IMR-90 (cell line): ENCODE data around the gene RNF4. TPM values are rescaled to one million over a fixed set of nuclear protein-coding genes. Genes with fewer than 3 reads are reported as not detected.

Experiments used
- ATAC-seq: fragments of 200-7000 bp; cut with Tn5 transposase; 2 replicates; pipeline ENCODE4 v1.9.1; 2020; ENCODE audit warnings: low read depth, mild to moderate bottlenecking, moderate library complexity
- BruUV-seq: library from RNA; stranded (reverse); fragments of 400-500 nt; replicated peaks from 2 replicates; lab custom pipeline; 2021; lab: Mats Ljungman, UMichigan
- CTCF ChIA-PET: fragments of 300-600 bp; formaldehyde crosslinking; extraction: SDS; loops from one replicate; lab custom pipeline; 2021; ENCODE audit warnings: antibody characterized with exemption; lab: Yijun Ruan, JAX
- POLR2A ChIA-PET: fragments of 300-600 bp; sonication (Branson Sonifier 250); formaldehyde crosslinking; loops from one replicate; lab custom pipeline; 2022; ENCODE audit warnings: antibody characterized with exemption; ENCODE audit not compliant: unreplicated experiment; lab: Charles Lee
- DNase-seq: peaks from one replicate; pipeline ENCODE4 v3.0.0; 2013
- H2AFZ ChIP-seq: replicated peaks from 2 replicates; pipeline ENCODE3; 2013; ENCODE audit warnings: low read length, mild to moderate bottlenecking; ENCODE audit not compliant: poor library complexity
- H2AK5ac ChIP-seq: 2 replicates; pipeline ENCODE4 v1.6.1; 2013; ENCODE audit warnings: low read depth, low read length, inconsistent platforms
- H2AK9ac ChIP-seq: replicated peaks from 2 replicates; pipeline ENCODE3; 2013; ENCODE audit warnings: mild to moderate bottlenecking, low read depth, low read length, moderate library complexity; ENCODE audit not compliant: poor library complexity
- H2BK120ac ChIP-seq: 2 replicates; pipeline ENCODE4 v1.6.1; 2013; ENCODE audit warnings: low read depth, low read length, inconsistent platforms
- H2BK15ac ChIP-seq: 3 replicates; pipeline ENCODE4 v1.6.1; 2013; ENCODE audit warnings: low read depth, low read length, inconsistent platforms
- H2BK20ac ChIP-seq: 2 replicates; pipeline ENCODE4 v1.6.1; 2013; ENCODE audit warnings: low read depth, mild to moderate bottlenecking, inconsistent platforms, low read length, moderate library complexity
- H2BK5ac ChIP-seq: 2 replicates; pipeline ENCODE4 v1.6.1; 2013; ENCODE audit warnings: mild to moderate bottlenecking, low read depth, low read length, inconsistent platforms; ENCODE audit not compliant: poor library complexity, severe bottlenecking
- H3K14ac ChIP-seq: replicated peaks from 2 replicates; pipeline ENCODE4 v1.6.1; 2013; ENCODE audit warnings: low read depth, low read length, inconsistent platforms
- H3K18ac ChIP-seq: 2 replicates; pipeline ENCODE4 v1.6.1; 2013; ENCODE audit warnings: low read depth, low read length, control low read depth
- H3K23ac ChIP-seq: 2 replicates; pipeline ENCODE4 v1.6.1; 2013; ENCODE audit warnings: low read depth, low read length, inconsistent platforms
- H3K27ac ChIP-seq: 2 replicates; pipeline ENCODE4 v1.5.1; 2013; ENCODE audit warnings: mild to moderate bottlenecking, control low read depth, low read length; ENCODE audit not compliant: insufficient read depth
- H3K27me3 ChIP-seq: 2 replicates; pipeline ENCODE4 v1.6.1; 2013; ENCODE audit warnings: low read length; ENCODE audit not compliant: control insufficient read depth, insufficient read depth
- H3K36me3 ChIP-seq: 2 replicates; pipeline ENCODE4 v1.6.1; 2013; ENCODE audit warnings: low read length, mixed read lengths; ENCODE audit not compliant: control insufficient read depth, insufficient read depth
- H3K4ac ChIP-seq: 2 replicates; pipeline ENCODE4 v1.6.1; 2013; ENCODE audit warnings: low read depth, low read length, inconsistent platforms
- H3K4me1 ChIP-seq: 2 replicates; pipeline ENCODE4 v1.6.1; 2013; ENCODE audit warnings: low read length, mixed read lengths; ENCODE audit not compliant: control insufficient read depth, insufficient read depth
- H3K4me2 ChIP-seq: 2 replicates; pipeline ENCODE4 v1.6.1; 2013; ENCODE audit warnings: low read depth, mild to moderate bottlenecking, control low read depth, low read length, moderate library complexity
- H3K4me3 ChIP-seq: 2 replicates; pipeline ENCODE4 v1.5.1; 2013; ENCODE audit warnings: low read depth, mild to moderate bottlenecking, control low read depth, low read length, moderate library complexity; ENCODE audit not compliant: insufficient read depth
- H3K56ac ChIP-seq: 2 replicates; pipeline ENCODE4 v1.6.1; 2013; ENCODE audit warnings: low read length, inconsistent platforms; ENCODE audit not compliant: insufficient read depth; ENCODE audit errors: extremely low read depth
- H3K79me1 ChIP-seq, 2 experiments: 2 replicates each; pipeline ENCODE4 v1.6.1; 2013; ENCODE audit warnings: low read length in 2 of 2, inconsistent platforms in 1 of 2, low read depth in 1 of 2
- H3K9ac ChIP-seq: 2 replicates; pipeline ENCODE4 v1.6.1; 2013; ENCODE audit warnings: low read depth, low read length, control low read depth
- H3K9me1 ChIP-seq: 2 replicates; pipeline ENCODE4 v1.6.1; 2013; ENCODE audit warnings: low read length, inconsistent platforms; ENCODE audit not compliant: insufficient read depth
- H3K9me3 ChIP-seq: 2 replicates; pipeline ENCODE4 v1.6.1; 2013; ENCODE audit warnings: low read length; ENCODE audit not compliant: control insufficient read depth, insufficient read depth
- H4K20me1 ChIP-seq: 2 replicates; pipeline ENCODE4 v1.6.1; 2013; ENCODE audit warnings: low read length, inconsistent platforms; ENCODE audit not compliant: insufficient read depth
- H4K5ac ChIP-seq: 2 replicates; pipeline ENCODE4 v1.6.1; 2013; ENCODE audit warnings: mild to moderate bottlenecking, low read depth, low read length, control low read depth
- H4K8ac ChIP-seq, 2 experiments: 2 replicates each; pipeline ENCODE4 v1.6.1; 2013; ENCODE audit warnings: low read depth in 2 of 2, low read length in 2 of 2, control low read depth in 1 of 2, inconsistent platforms in 1 of 2
- H4K91ac ChIP-seq: 2 replicates; pipeline ENCODE4 v1.6.1; 2013; ENCODE audit warnings: low read depth, low read length, inconsistent platforms; ENCODE audit not compliant: insufficient read depth
- BHLHE40 ChIP-seq: fragments of 150-350 bp; IDR thresholded peaks from 2 replicates; pipeline ENCODE4 v1.6.1; 2016; ENCODE audit warnings: mild to moderate bottlenecking, low read depth, low read length
- CHD1 ChIP-seq: IDR thresholded peaks from 2 replicates; pipeline ENCODE4 v1.6.1; 2012; ENCODE audit warnings: low read depth, low read length, improper control_type of control experiment
- FOS ChIP-seq: fragments of 150-350 bp; IDR thresholded peaks from 2 replicates; pipeline ENCODE4 v1.6.1; 2016; ENCODE audit warnings: low read depth, low read length
- MAFK ChIP-seq: IDR thresholded peaks from 2 replicates; pipeline ENCODE4 v1.6.1; 2012; ENCODE audit warnings: low read depth, low read length, improper control_type of control experiment
- NFE2L2 ChIP-seq: fragments of 150-350 bp; IDR thresholded peaks from 2 replicates; pipeline ENCODE4 v1.6.1; 2016; ENCODE audit warnings: low read depth, mild to moderate bottlenecking, low read length
- POLR2A ChIP-seq: IDR thresholded peaks from 2 replicates; pipeline ENCODE4 v1.6.1; 2012; ENCODE audit warnings: mild to moderate bottlenecking, low read depth, low read length
- RCOR1 ChIP-seq: IDR thresholded peaks from 2 replicates; pipeline ENCODE4 v1.6.1; 2012; ENCODE audit warnings: mild to moderate bottlenecking, low read length, improper control_type of control experiment; ENCODE audit not compliant: insufficient replicate concordance
- RFX5 ChIP-seq: IDR thresholded peaks from 2 replicates; pipeline ENCODE4 v1.8.0; 2012; ENCODE audit warnings: low read depth, mild to moderate bottlenecking, low read length, moderate library complexity
- WGBS, 2 experiments: methylation state at CpG; one replicate each; pipeline versions ENCODE4 v1.1.5 to v1.1.7; 2013; ENCODE audit warnings: missing lambda C conversion rate in 2 of 2; ENCODE audit not compliant: insufficient read length in 1 of 2; ENCODE audit errors: extremely low coverage in 2 of 2; 5-methylcytosine and 5-hydroxymethylcytosine counted together
- dilution Hi-C: fragments of 300-500 bp; cut with HindIII; formaldehyde crosslinking; loops from one replicate; pipeline ENCODE4 v1.14.3; 2018; ENCODE audit warnings: low sequenced_read_pairs; ENCODE audit not compliant: unreplicated experiment
- in situ Hi-C: fragments of 300-500 bp; cut with MboI; formaldehyde crosslinking; loops from 3 replicates; pipeline ENCODE4 v1.14.3; 2019; ENCODE audit warnings: low sequenced_read_pairs, inconsistent platforms, mixed read lengths
- intact Hi-C: fragments of 100-400 bp; cut with micrococcal nuclease; formaldehyde crosslinking; loops from 2 replicates; pipeline ENCODE4 v1.10.0; 2022
- polyA plus RNA-seq, 3 experiments: library from polyadenylated mRNA; depleted of rRNA; stranded (reverse); fragments of >200 nt; gene quantifications; 2 replicates each; pipeline ENCODE4 v1.2.3, GENCODE V29; 2012; ENCODE audit warnings: low replicate concordance in 1 of 3
- total RNA-seq: library from RNA; depleted of rRNA; stranded (reverse); fragments of >200 nt; gene quantifications from 2 replicates; pipeline ENCODE4 v1.2.3, GENCODE V29; 2012
- TF ChIP-seq, protein P1 (sequence below): fragments of 150-350 bp; IDR thresholded peaks from 2 replicates; pipeline ENCODE4 v1.6.1; 2017; ENCODE audit warnings: mild to moderate bottlenecking, antibody characterized with exemption, low read length, low read depth
- TF ChIP-seq, protein P2 (sequence below): fragments of 150-350 bp; IDR thresholded peaks from 2 replicates; pipeline ENCODE4 v1.6.1; 2016; ENCODE audit warnings: low read depth, mild to moderate bottlenecking, low read length, moderate library complexity, borderline replicate concordance
- TF ChIP-seq, protein P3 (sequence below): conservative IDR thresholded peaks from 2 replicates; pipeline ENCODE4 v1.5.1; 2012; ENCODE audit warnings: mild to moderate bottlenecking, low read depth, low read length, improper control_type of control experiment

RNF4 gene
- total and polyA plus RNA-seq, 2 of the 4 experiments (the other 2 are of a cell fraction) = 63.8 to 73.8 TPM

GRCh38 chr4:2487632-2488031 is 18.7 kb downstream of the RNF4 start:
- WGBS, 2 experiments = 69% methylated on average over 3 of the region's 6 CpGs; no CpG with 5 or more reads in 1 of the 2 experiments
- dilution Hi-C loops (no loop called here), intact Hi-C loops (no loop called here), in situ Hi-C loops (no loop called here)
- Histone ChIP-seq H2AFZ (no peak overlapping the region), H3K14ac (no peak overlapping the region), H2BK5ac (no peak overlapping the region), H3K4me3 (no peak overlapping the region), H3K27me3 (no peaks in the 10 kb centered on the region), H2BK15ac (no peak overlapping the region), H3K56ac (no peak overlapping the region), H4K91ac (no peak overlapping the region), H2AK9ac (no peak overlapping the region), H3K4ac (no peak overlapping the region), H3K4me2 (no peak overlapping the region), H3K4me1 (peaks cover 3% of the 10 kb centered on the region), H4K5ac (no peak overlapping the region), H2AK5ac (no peak overlapping the region), H3K23ac (no peak overlapping the region), H3K18ac (no peak overlapping the region), H3K9me1 (peaks cover 48% of the 10 kb centered on the region), H3K9ac (no peak overlapping the region), H3K9me3 (no peaks in the 10 kb centered on the region), H3K36me3 (peaks cover 19% of the 10 kb centered on the region), H2BK20ac (no peak overlapping the region), H4K8ac (no peak overlapping the region), H3K27ac (no peak overlapping the region), H3K79me1 (peaks cover 18 to 91% of the 10 kb centered on the region in 2 experiments), H2BK120ac (no peak overlapping the region), H4K20me1 (peaks cover 89% of the 10 kb centered on the region)
- ChIA-PET POLR2A (no interaction called here), CTCF (no interaction called here)
- no TSS peak for BruUV-seq
- TF ChIP-seq RCOR1 (no peak), FOS (no peak), MAFK (no peak), BHLHE40 (no peak), RFX5 (no peak), CHD1 (no peak), NFE2L2 (no peak), POLR2A (no peak)
- TF ChIP-seq, protein P1, sequence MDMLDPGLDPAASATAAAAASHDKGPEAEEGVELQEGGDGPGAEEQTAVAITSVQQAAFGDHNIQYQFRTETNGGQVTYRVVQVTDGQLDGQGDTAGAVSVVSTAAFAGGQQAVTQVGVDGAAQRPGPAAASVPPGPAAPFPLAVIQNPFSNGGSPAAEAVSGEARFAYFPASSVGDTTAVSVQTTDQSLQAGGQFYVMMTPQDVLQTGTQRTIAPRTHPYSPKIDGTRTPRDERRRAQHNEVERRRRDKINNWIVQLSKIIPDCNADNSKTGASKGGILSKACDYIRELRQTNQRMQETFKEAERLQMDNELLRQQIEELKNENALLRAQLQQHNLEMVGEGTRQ = no peak
- TF ChIP-seq, protein P2, sequence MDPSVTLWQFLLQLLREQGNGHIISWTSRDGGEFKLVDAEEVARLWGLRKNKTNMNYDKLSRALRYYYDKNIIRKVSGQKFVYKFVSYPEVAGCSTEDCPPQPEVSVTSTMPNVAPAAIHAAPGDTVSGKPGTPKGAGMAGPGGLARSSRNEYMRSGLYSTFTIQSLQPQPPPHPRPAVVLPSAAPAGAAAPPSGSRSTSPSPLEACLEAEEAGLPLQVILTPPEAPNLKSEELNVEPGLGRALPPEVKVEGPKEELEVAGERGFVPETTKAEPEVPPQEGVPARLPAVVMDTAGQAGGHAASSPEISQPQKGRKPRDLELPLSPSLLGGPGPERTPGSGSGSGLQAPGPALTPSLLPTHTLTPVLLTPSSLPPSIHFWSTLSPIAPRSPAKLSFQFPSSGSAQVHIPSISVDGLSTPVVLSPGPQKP = no peak
- TF ChIP-seq, protein P3, sequence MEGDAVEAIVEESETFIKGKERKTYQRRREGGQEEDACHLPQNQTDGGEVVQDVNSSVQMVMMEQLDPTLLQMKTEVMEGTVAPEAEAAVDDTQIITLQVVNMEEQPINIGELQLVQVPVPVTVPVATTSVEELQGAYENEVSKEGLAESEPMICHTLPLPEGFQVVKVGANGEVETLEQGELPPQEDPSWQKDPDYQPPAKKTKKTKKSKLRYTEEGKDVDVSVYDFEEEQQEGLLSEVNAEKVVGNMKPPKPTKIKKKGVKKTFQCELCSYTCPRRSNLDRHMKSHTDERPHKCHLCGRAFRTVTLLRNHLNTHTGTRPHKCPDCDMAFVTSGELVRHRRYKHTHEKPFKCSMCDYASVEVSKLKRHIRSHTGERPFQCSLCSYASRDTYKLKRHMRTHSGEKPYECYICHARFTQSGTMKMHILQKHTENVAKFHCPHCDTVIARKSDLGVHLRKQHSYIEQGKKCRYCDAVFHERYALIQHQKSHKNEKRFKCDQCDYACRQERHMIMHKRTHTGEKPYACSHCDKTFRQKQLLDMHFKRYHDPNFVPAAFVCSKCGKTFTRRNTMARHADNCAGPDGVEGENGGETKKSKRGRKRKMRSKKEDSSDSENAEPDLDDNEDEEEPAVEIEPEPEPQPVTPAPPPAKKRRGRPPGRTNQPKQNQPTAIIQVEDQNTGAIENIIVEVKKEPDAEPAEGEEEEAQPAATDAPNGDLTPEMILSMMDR = no peak
- ATAC-seq (no peak), DNase-seq (no peak)
